ENCODE data around the gene OR52A1.

- TF ChIP-seq CTCF (IDR thresholded peaks at IDR 0.05) (no peak), REST (IDR thresholded peaks at IDR 0.05; ENCODE audit: insufficient read depth in 1 of 2, low read depth in 2 of 2, low read length in 1 of 2) (no peak), POLR2AphosphoS5 (IDR thresholded peaks at IDR 0.05; ENCODE audit: low read depth, low read length) (no peak)
Measured at GRCh38 chr11:5154657-5155056, at the start of gene OR52A1.
